GM12878 (cell line): ENCODE results near the gene RALGAPA2. TPM values are rescaled to one million over a fixed set of nuclear protein-coding genes. Genes with fewer than 3 reads are reported as not detected.

Experiments used
- ATAC-seq: fragments of 200-7000 bp; cut with Tn5 transposase; 3 replicates; pipeline ENCODE4 v1.9.1; 2020; ENCODE audit warnings: mild to moderate bottlenecking, moderate library complexity
- BruUV-seq: library from RNA; stranded (reverse); fragments of 400-500 nt; replicated peaks from 2 replicates; lab custom pipeline; 2021; lab: Mats Ljungman, UMichigan
- CTCF ChIA-PET: fragments of 300-600 bp; sonication (Branson Sonifier 250); formaldehyde crosslinking; extraction: SDS; loops from one replicate; lab custom pipeline; 2021; ENCODE audit warnings: inconsistent platforms; lab: Yijun Ruan, JAX
- POLR2A ChIA-PET: fragments of 350-600 bp; formaldehyde crosslinking; extraction: SDS; loops from one replicate; lab custom pipeline; 2021; ENCODE audit warnings: inconsistent platforms; lab: Charles Lee
- RAD21 ChIA-PET: fragments of 300-600 bp; sonication (Branson Sonifier 250); formaldehyde crosslinking; loops from one replicate; lab custom pipeline; 2023; ENCODE audit warnings: antibody characterized with exemption; ENCODE audit not compliant: unreplicated experiment; lab: Charles Lee
- SMC1A ChIA-PET: fragments of 300-600 bp; sonication (Branson Sonifier 250); formaldehyde crosslinking; loops from one replicate; lab custom pipeline; 2023; ENCODE audit not compliant: unreplicated experiment, uncharacterized antibody; lab: Charles Lee
- DNase-seq: peaks from one replicate; pipeline ENCODE4 v3.0.0-alpha.2; 2011; ENCODE audit warnings: low read depth, low spot score
- FAIRE-seq: peaks from 3 replicates; lab custom pipeline; 2011; peaks lifted over from hg19 to GRCh38; lab: Jason Lieb, UNC
- H2AFZ ChIP-seq: 2 replicates; pipeline ENCODE4 v1.6.0; 2011; ENCODE audit warnings: low read depth, low read length, control low read depth; ENCODE audit not compliant: control insufficient read depth
- H3K27ac ChIP-seq: 2 replicates; pipeline ENCODE4 v1.5.1; 2011; ENCODE audit warnings: control low read depth; ENCODE audit not compliant: control insufficient read depth, insufficient read depth
- H3K27me3 ChIP-seq, 2 experiments: replicated peaks in 1 of 2; 2 replicates each; pipeline versions ENCODE4 v1.6.0 to v1.6.1; 2011; ENCODE audit warnings: low read length in 1 of 2; ENCODE audit not compliant: control insufficient read depth in 2 of 2, insufficient read depth in 2 of 2
- H3K36me3 ChIP-seq, 2 experiments: 2 replicates each; pipeline ENCODE4 v1.5.1; 2011; ENCODE audit warnings: low read length in 1 of 2; ENCODE audit not compliant: control insufficient read depth in 2 of 2, insufficient read depth in 2 of 2
- H3K4me1 ChIP-seq: 2 replicates; pipeline ENCODE4 v1.6.1; 2011; ENCODE audit warnings: mild to moderate bottlenecking, low read length, moderate library complexity, mixed read lengths; ENCODE audit not compliant: control insufficient read depth, insufficient read depth
- H3K4me2 ChIP-seq: 2 replicates; pipeline ENCODE4 v1.6.0; 2011; ENCODE audit warnings: control low read depth; ENCODE audit not compliant: control insufficient read depth, insufficient read depth
- H3K4me3 ChIP-seq: fragments of 200-600 bp; sonication (generic); 2 replicates; pipeline ENCODE4 v1.5.1; 2016
- H3K79me2 ChIP-seq: 2 replicates; pipeline ENCODE4 v1.6.0; 2011; ENCODE audit warnings: low read length; ENCODE audit not compliant: control insufficient read depth, insufficient read depth
- H3K9ac ChIP-seq: 2 replicates; pipeline ENCODE4 v1.8.0; 2011; ENCODE audit warnings: low read length, control low read depth, mixed read lengths; ENCODE audit not compliant: control insufficient read depth, insufficient read depth
- H3K9me3 ChIP-seq: replicated peaks from 3 replicates; pipeline ENCODE4 v1.5.1; 2011; ENCODE audit warnings: mild to moderate bottlenecking, low read length; ENCODE audit not compliant: control insufficient read depth, insufficient read depth
- H4K20me1 ChIP-seq: 2 replicates; pipeline ENCODE4 v1.6.0; 2011; ENCODE audit not compliant: control insufficient read depth, insufficient read depth
- CTCF ChIP-seq, 3 experiments: IDR thresholded peaks in 2 of 3; conservative IDR thresholded peaks in 1 of 3; 2 replicates each; pipeline ENCODE4 v1.5.1; 2011; ENCODE audit warnings: low read depth in 3 of 3, low read length in 3 of 3, mild to moderate bottlenecking in 3 of 3, control low read depth in 2 of 3, moderate library complexity in 2 of 3, inconsistent platforms in 1 of 3, mixed read lengths in 1 of 3; ENCODE audit not compliant: control insufficient read depth in 2 of 3, insufficient read depth in 1 of 3; ENCODE audit errors: extremely low read depth in 1 of 3
- JUND ChIP-seq: IDR thresholded peaks from 2 replicates; pipeline ENCODE4 v1.6.1; 2012; ENCODE audit warnings: low read depth, mild to moderate bottlenecking, low read length, improper control_type of control experiment, moderate library complexity
- NFIC ChIP-seq: IDR thresholded peaks from 2 replicates; pipeline ENCODE4 v1.6.1; 2012; ENCODE audit warnings: low read depth, mild to moderate bottlenecking, inconsistent platforms, low read length, moderate library complexity
- NFYB ChIP-seq: IDR thresholded peaks from 2 replicates; pipeline ENCODE4 v1.6.1; 2011; ENCODE audit warnings: low read depth, mild to moderate bottlenecking, low read length, improper control_type of control experiment, moderate library complexity; ENCODE audit not compliant: insufficient read depth
- NKRF ChIP-seq: fragments of 450-650 bp; conservative IDR thresholded peaks from 2 replicates; pipeline ENCODE4 v1.6.1; 2017; ENCODE audit warnings: mild to moderate bottlenecking, moderate library complexity
- PBX3 ChIP-seq: IDR thresholded peaks from 2 replicates; pipeline ENCODE4 v1.6.1; 2011; ENCODE audit warnings: mild to moderate bottlenecking, low read depth, low read length, moderate library complexity; ENCODE audit not compliant: insufficient replicate concordance
- POLR2AphosphoS5 ChIP-seq: IDR thresholded peaks from 2 replicates; pipeline ENCODE4 v1.6.1; 2011; ENCODE audit warnings: mild to moderate bottlenecking, low read length, inconsistent platforms
- ZNF687 ChIP-seq: fragments of 450-650 bp; IDR thresholded peaks from 2 replicates; pipeline ENCODE4 v1.6.1; 2017; ENCODE audit warnings: mild to moderate bottlenecking, moderate library complexity
- WGBS: methylation state at CpG from one replicate; pipeline ENCODE4 v1.1.6; 2016; ENCODE audit warnings: low lambda C conversion rate; ENCODE audit not compliant: insufficient replicate concordance, insufficient coverage; ENCODE audit errors: missing lambda C conversion rate; 5-methylcytosine and 5-hydroxymethylcytosine counted together
- in situ Hi-C: fragments of 300-500 bp; cut with MboI; formaldehyde crosslinking; loops from 9 replicates; pipeline ENCODE4 v1.14.3; 2018; ENCODE audit warnings: mixed read lengths
- intact Hi-C: fragments of 100-400 bp; cut with micrococcal nuclease; formaldehyde crosslinking; loops from one replicate; pipeline ENCODE4 v1.14.2; 2022; ENCODE audit not compliant: unreplicated experiment
- polyA plus RNA-seq, 11 experiments: library from polyadenylated mRNA; depleted of rRNA in 4 of 11; unstranded in 6 of 11; stranded (reverse) in 5 of 11; fragments of >200 nt; fragmentation: Nextera tagmentation in 4 of 11; fragmentation: Illumina TruSeq in 1 of 11; extraction: Ambion mirVana in 4 of 11; extraction: Trizol in 1 of 11; gene quantifications; 1 replicate in 1 of 11; 2 replicates in 10 of 11; pipeline versions ENCODE4 v1.2.1 to v1.2.3, GENCODE V29; 2011 to 2016; ENCODE audit warnings: inconsistent platforms in 2 of 11, missing spikeins in 2 of 11, low read depth in 1 of 11
- total RNA-seq, 4 experiments: library from RNA; depleted of rRNA in 3 of 4; stranded (reverse); fragments of >200 nt in 3 of 4; fragmentation: Illumina TruSeq in 1 of 4; extraction: Trizol in 1 of 4; gene quantifications; 2 replicates each; pipeline versions ENCODE4 v1.2.1 to v1.2.3, GENCODE V29; 2013 to 2021

Gene RALGAPA2
- total and polyA plus RNA-seq, 10 of the 15 experiments (the other 5 are each of a cell fraction or from before 2014, with no cell fraction given): 2.9 to 29.4 (median 19.6) TPM

- Histone ChIP-seq H3K79me2 (no peaks in the 10 kb centered on the region), H3K4me3 (no peak overlapping the region), H3K4me1 (no peaks in the 10 kb centered on the region), H3K4me2 (no peak overlapping the region), H3K9me3 (no peaks in the 10 kb centered on the region), H2AFZ (no peak overlapping the region), H3K36me3 (peaks cover 0 to 3% of the 10 kb centered on the region in 2 experiments; a peak in 3 of 4 replicates), H3K9ac (no peak overlapping the region), H3K27ac (no peak overlapping the region), H4K20me1 (no peaks in the 10 kb centered on the region), H3K27me3 (no peaks in the 10 kb centered on the region)
- ChIA-PET RAD21 (interaction anchor here (0.8 kb wide), 1 partner anchor 42 kb away, joined by 3 read pairs; no protein-coding TSS in a partner anchor), CTCF (no interaction called here), POLR2A (no interaction called here), SMC1A (no interaction called here)
- no peak for FAIRE-seq
- BruUV-seq: no TSS peak
- WGBS: 19% methylated on average over 2 of the region's 2 CpGs
- intact Hi-C loops: no loop called here
- no peak for DNase-seq
- no peak for ATAC-seq
- in situ Hi-C loops: no loop called here
- TF ChIP-seq NFIC: no peak
- no peak for TF ChIP-seq ZNF687
- no peak for TF ChIP-seq JUND
- no peak for TF ChIP-seq PBX3
- no peak for TF ChIP-seq NFYB
- no peak for TF ChIP-seq POLR2AphosphoS5
- TF ChIP-seq CTCF (IDR thresholded peaks at IDR 0.05 in 2 of 3, conservative IDR thresholded peaks at IDR 0.05 in 1 of 3; ENCODE audit: control insufficient read depth in 2 of 3, extremely low read depth in 1 of 3, insufficient read depth in 1 of 3, low read depth in 3 of 3, low read length in 3 of 3): no peak
- no peak for TF ChIP-seq NKRF
These were observed 187.7 kb downstream of the RALGAPA2 start for GRCh38 chr20:20524756-20525155.
